Activated T-helper 17 cell treated with anti-CD3 and anti-CD28 coated beads, Interleukin-2, amount 50 U/mL, for 72 hours (primary cell): Measurements from ENCODE around the gene RALGAPA2. TPM values are rescaled to one million over a fixed set of nuclear protein-coding genes. Genes with fewer than 3 reads are reported as not detected.
A peak's percentile ranks its signal among the peaks of the same experiment; 100 is the strongest.
"Not testable (repeated sequence)": the region's sequence is repeated elsewhere in the genome, so short reads cannot be mapped to it uniquely, and the experiment has no call there.

Experiments used
- ATAC-seq: fragments of 150-1000 bp; cut with Tn5 transposase; replicated peaks from 2 replicates; pipeline ENCODE4 v1.10.0; 2021; ENCODE audit warnings: mild to moderate bottlenecking, moderate library complexity
- H3K27ac Mint-ChIP-seq: one replicate; pipeline ENCODE4 v1.8.0; 2022; ENCODE audit warnings: mixed read lengths
- H3K27me3 Mint-ChIP-seq: one replicate; pipeline ENCODE4 v1.8.0; 2022; ENCODE audit warnings: mixed read lengths
- H3K36me3 Mint-ChIP-seq: one replicate; pipeline ENCODE4 v1.8.0; 2022; ENCODE audit warnings: low read depth, mild to moderate bottlenecking, mixed read lengths
- H3K4me1 Mint-ChIP-seq: one replicate; pipeline ENCODE4 v1.8.0; 2022; ENCODE audit warnings: mixed read lengths
- H3K4me3 Mint-ChIP-seq: one replicate; pipeline ENCODE4 v1.8.0; 2022; ENCODE audit warnings: mild to moderate bottlenecking, mixed read lengths
- H3K9me3 Mint-ChIP-seq: one replicate; pipeline ENCODE4 v1.8.0; 2022; ENCODE audit warnings: mixed read lengths
- total RNA-seq, 2 donors: library from RNA; stranded (reverse); gene quantifications; one replicate each; pipeline ENCODE4 v1.2.3, GENCODE V29; 2022

The RALGAPA2 gene
- total RNA-seq, 2 donors from 2014 or later: 19.2 to 23.2 TPM

- H3K27me3 Mint-ChIP-seq: no peaks in the 10 kb centered on the region
- H3K4me1 Mint-ChIP-seq: peaks cover 13% of the 10 kb centered on the region
- no peak overlapping the region for H3K27ac Mint-ChIP-seq
These were observed 162.7 kb downstream of the RALGAPA2 start for GRCh38 chr20:20549704-20550103.

DNA sequence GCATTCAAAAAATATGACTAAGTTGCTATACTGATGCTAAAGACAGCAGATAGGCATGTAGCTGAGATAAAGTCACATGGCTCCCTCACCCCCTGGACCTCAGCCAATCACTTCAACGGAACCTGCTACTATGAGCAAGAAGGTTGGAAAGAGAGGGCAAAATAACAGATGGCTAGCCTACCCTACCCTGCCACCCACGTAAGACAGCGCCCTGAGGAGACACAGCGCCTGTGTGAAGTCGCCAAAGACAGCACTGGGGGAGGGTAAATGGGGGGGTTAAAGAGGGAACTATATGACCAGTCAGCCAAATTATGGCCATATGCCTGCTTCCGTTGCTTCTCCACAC, 163.2 kb downstream of the RALGAPA2 start:
- H3K4me1 Mint-ChIP-seq: peaks cover 13% of the 10 kb centered on the region
- no peak overlapping the region for H3K4me3 Mint-ChIP-seq
- H3K9me3 Mint-ChIP-seq: no peaks in the 10 kb centered on the region
- no peak for ATAC-seq
- no peaks in the 10 kb centered on the region for H3K27me3 Mint-ChIP-seq
- peaks cover 34% of the 10 kb centered on the region for H3K36me3 Mint-ChIP-seq
- no peak overlapping the region for H3K27ac Mint-ChIP-seq

More at GRCh38 chr20:20549704-20550103, 162.7 kb downstream of the RALGAPA2 start:
- peak; percentile 54 for ATAC-seq
- H3K4me3 Mint-ChIP-seq: no peak overlapping the region
- H3K36me3 Mint-ChIP-seq: peaks cover 29% of the 10 kb centered on the region
- no peaks in the 10 kb centered on the region for H3K9me3 Mint-ChIP-seq

- peaks cover 13% of the 10 kb centered on the region for H3K4me1 Mint-ChIP-seq
- no peak overlapping the region for H3K4me3 Mint-ChIP-seq
- no peaks in the 10 kb centered on the region for H3K9me3 Mint-ChIP-seq
- no peak overlapping the region for H3K27ac Mint-ChIP-seq
- no peaks in the 10 kb centered on the region for H3K27me3 Mint-ChIP-seq
- ATAC-seq: no peak
- peaks cover 39% of the 10 kb centered on the region for H3K36me3 Mint-ChIP-seq
These were observed 163.7 kb downstream of the RALGAPA2 start for GRCh38 chr20:20548527-20549266.

DNA sequence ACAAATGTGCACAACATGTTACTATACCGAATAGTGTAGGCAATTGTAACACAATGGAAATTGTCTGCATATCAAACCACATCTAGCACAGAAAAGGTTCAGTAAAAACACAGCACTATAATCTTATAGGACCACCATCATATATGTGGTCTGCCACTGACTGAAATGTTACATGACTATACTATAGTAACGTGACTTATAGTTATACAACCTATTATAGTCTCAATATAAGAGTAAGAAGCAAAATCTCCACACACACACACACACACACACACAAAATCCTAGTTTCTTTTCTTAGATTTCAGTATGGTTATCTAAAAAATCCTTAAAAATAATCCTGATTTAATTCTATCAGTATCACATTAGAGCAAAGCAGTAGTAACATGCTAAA, 164.6 kb downstream of the RALGAPA2 start:
- H3K27me3 Mint-ChIP-seq: no peaks in the 10 kb centered on the region
- ATAC-seq: no peak
- no peak overlapping the region for H3K27ac Mint-ChIP-seq
- peaks cover 13% of the 10 kb centered on the region for H3K4me1 Mint-ChIP-seq
- no peak overlapping the region for H3K4me3 Mint-ChIP-seq
- peaks cover 44% of the 10 kb centered on the region for H3K36me3 Mint-ChIP-seq
- no peaks in the 10 kb centered on the region for H3K9me3 Mint-ChIP-seq

GRCh38 chr20:20547221-20547875, 165.1 kb downstream of the RALGAPA2 start:
- H3K27me3 Mint-ChIP-seq: no peaks in the 10 kb centered on the region
- peaks cover 47% of the 10 kb centered on the region for H3K36me3 Mint-ChIP-seq
- H3K4me3 Mint-ChIP-seq: no peak overlapping the region
- peak overlapping the region; percentile 33 for H3K27ac Mint-ChIP-seq
- H3K9me3 Mint-ChIP-seq: no peaks in the 10 kb centered on the region
- peaks cover 13% of the 10 kb centered on the region for H3K4me1 Mint-ChIP-seq
- peak; percentile 63 for ATAC-seq

DNA sequence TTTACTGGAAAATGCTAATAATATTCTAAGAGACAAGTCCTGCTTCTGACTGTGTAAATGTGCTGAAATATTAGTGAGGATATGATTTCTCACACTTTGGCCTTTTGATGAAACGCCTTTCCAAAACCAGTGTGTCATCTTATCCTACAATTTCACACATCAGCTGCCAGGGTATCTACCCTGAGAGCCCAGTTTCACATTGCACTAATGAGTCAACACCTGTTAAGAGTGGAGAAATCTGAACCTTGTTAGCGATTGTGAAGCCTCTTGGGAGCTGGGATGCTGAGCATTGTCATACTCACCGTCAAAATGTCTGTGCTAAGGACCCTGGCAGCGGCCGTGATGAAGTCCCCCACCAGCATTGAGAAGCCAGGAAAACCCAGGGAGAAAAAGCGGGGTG, 166.0 kb downstream of the RALGAPA2 start:
- Mint-ChIP-seq H3K36me3 (peaks cover 48% of the 10 kb centered on the region), H3K4me1 (peaks cover 10% of the 10 kb centered on the region), H3K27ac (peak overlapping the region; percentile 38), H3K9me3 (no peaks in the 10 kb centered on the region), H3K4me3 (peak overlapping the region; percentile 13), H3K27me3 (no peaks in the 10 kb centered on the region)
- ATAC-seq: peak; percentile 71

- H3K4me3 Mint-ChIP-seq, H3K27ac Mint-ChIP-seq, H3K27me3 Mint-ChIP-seq, ATAC-seq, H3K9me3 Mint-ChIP-seq, H3K4me1 Mint-ChIP-seq: not testable (repeated sequence)
- H3K36me3 Mint-ChIP-seq: peaks cover 65% of the 10 kb centered on the region
These were observed 169.1 kb downstream of the RALGAPA2 start for GRCh38 chr20:20543348-20543747.

GRCh38 chr20:20536240-20536933, 176.1 kb downstream of the RALGAPA2 start:
- H3K36me3 Mint-ChIP-seq: peaks cover 40% of the 10 kb centered on the region
- no peaks in the 10 kb centered on the region for H3K9me3 Mint-ChIP-seq
- ATAC-seq: no peak
- H3K4me1 Mint-ChIP-seq: no peaks in the 10 kb centered on the region
- H3K4me3 Mint-ChIP-seq: no peak overlapping the region
- H3K27me3 Mint-ChIP-seq: no peaks in the 10 kb centered on the region
- H3K27ac Mint-ChIP-seq: no peak overlapping the region

DNA sequence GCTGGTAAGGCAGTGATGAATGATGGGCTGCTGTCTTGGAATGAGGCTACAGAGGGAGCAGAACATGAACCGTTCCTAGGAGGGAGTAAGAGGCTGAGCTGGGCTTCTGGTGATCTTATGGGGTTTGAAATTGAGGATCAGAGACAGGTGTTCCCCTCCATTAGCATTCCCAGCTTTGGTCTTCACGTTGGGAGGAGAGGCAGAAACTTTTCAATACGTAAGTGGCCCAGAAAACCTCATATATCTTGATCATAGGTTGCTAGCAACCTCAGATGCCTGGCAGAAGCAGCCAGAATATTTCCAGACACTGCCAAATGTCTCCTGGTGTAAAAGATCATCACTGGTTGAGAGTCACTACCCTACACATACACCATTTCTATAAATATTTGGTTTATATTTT, 177.4 kb downstream of the RALGAPA2 start:
- Mint-ChIP-seq H3K27ac (no peak overlapping the region), H3K4me1 (no peaks in the 10 kb centered on the region), H3K36me3 (peaks cover 40% of the 10 kb centered on the region), H3K9me3 (no peaks in the 10 kb centered on the region), H3K4me3 (no peak overlapping the region), H3K27me3 (no peaks in the 10 kb centered on the region)
- ATAC-seq: no peak

GRCh38 chr20:20531283-20531682, 181.2 kb downstream of the RALGAPA2 start:
- H3K27me3 Mint-ChIP-seq: no peaks in the 10 kb centered on the region
- peaks cover 5% of the 10 kb centered on the region for H3K4me1 Mint-ChIP-seq
- H3K36me3 Mint-ChIP-seq: peaks cover 36% of the 10 kb centered on the region
- no peak overlapping the region for H3K27ac Mint-ChIP-seq
- no peak overlapping the region for H3K4me3 Mint-ChIP-seq
- no peaks in the 10 kb centered on the region for H3K9me3 Mint-ChIP-seq
- no peak for ATAC-seq

- ATAC-seq: no peak
These were observed 181.9 kb downstream of the RALGAPA2 start for GRCh38 chr20:20530428-20531151.

DNA sequence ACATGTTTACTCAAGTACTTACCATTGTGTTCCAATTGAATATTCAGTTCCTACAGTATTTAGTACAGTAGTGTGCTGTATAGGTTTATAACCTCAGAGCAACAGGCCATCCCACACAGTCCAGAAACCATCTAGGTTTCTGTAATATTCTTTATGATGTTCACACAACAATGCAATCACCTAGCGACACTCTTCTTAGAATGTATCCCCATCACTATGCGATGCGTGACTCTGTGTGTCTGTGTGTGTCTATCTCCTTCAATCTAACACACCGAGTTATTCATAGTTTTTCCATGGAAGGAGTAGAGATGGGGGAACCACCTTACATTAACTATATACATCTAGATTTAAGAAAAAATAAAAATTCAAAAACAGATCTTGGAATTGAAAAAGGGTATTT, 182.8 kb downstream of the RALGAPA2 start:
- H3K27ac Mint-ChIP-seq: no peak overlapping the region
- no peaks in the 10 kb centered on the region for H3K9me3 Mint-ChIP-seq
- H3K4me1 Mint-ChIP-seq: peaks cover 5% of the 10 kb centered on the region
- no peak overlapping the region for H3K4me3 Mint-ChIP-seq
- no peak for ATAC-seq
- H3K27me3 Mint-ChIP-seq: no peaks in the 10 kb centered on the region
- H3K36me3 Mint-ChIP-seq: peaks cover 33% of the 10 kb centered on the region

More at GRCh38 chr20:20530428-20531151, 181.9 kb downstream of the RALGAPA2 start:
- H3K4me1 Mint-ChIP-seq: peaks cover 5% of the 10 kb centered on the region
- no peak overlapping the region for H3K27ac Mint-ChIP-seq
- no peaks in the 10 kb centered on the region for H3K9me3 Mint-ChIP-seq
- H3K4me3 Mint-ChIP-seq: no peak overlapping the region
- no peaks in the 10 kb centered on the region for H3K27me3 Mint-ChIP-seq
- peaks cover 33% of the 10 kb centered on the region for H3K36me3 Mint-ChIP-seq

DNA sequence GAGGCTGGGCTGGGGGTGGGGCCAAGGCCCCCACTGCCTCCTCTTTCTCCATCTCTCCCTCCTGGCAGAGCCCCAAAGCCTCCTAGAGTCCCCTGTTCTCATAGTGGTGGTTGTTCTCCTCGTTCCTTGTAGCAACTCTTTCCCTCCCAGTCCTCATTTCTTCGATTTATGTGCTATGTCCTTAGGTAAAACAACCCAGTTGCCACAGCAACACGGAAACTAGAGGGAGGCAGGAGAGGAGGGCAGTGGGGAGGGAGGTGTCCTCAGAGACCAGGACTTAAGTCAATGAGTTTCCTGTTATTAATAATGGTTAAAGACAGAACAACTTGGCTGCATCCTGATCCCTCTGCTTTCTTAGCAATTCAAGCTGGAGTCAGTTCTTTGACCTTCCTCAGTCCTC, 183.6 kb downstream of the RALGAPA2 start:
- Mint-ChIP-seq H3K4me1 (peaks cover 5% of the 10 kb centered on the region), H3K4me3 (no peak overlapping the region), H3K27ac (peak overlapping the region; percentile 55), H3K27me3 (no peaks in the 10 kb centered on the region), H3K9me3 (no peaks in the 10 kb centered on the region), H3K36me3 (peaks cover 38% of the 10 kb centered on the region)
- no peak for ATAC-seq

DNA sequence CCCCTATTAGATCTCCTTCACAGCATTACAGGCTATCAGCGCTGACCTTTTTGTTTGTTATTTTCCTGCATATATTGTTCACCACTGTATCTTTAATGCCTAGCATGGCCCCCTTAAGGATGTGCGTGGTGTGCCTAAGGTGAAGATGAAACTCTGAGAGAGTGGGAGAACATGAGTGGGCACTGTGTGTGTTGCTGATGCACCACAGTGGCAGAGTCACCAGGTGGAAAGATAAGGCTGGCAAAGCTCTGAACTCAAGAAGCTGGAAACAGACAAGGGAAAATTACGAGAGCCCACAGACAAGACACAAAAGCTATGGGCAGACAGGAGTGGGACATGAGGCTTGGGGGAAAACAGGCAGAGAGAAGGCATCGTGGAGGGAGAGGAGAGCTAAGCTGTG, 184.8 kb downstream of the RALGAPA2 start:
- ATAC-seq: no peak
- Mint-ChIP-seq H3K9me3 (no peaks in the 10 kb centered on the region), H3K4me3 (no peak overlapping the region), H3K4me1 (peaks cover 5% of the 10 kb centered on the region), H3K36me3 (peaks cover 39% of the 10 kb centered on the region), H3K27ac (no peak overlapping the region), H3K27me3 (no peaks in the 10 kb centered on the region)
